HT1080 (cell line): ENCODE measurements around the gene PCDH15. TPM values are rescaled to one million over a fixed set of nuclear protein-coding genes. Genes with fewer than 3 reads are reported as not detected.

ENCODE experiments used
- DNase-seq: peaks from one replicate; pipeline ENCODE4 v3.0.0-alpha.2; 2015; ENCODE audit warnings: low read depth
- total RNA-seq: library from RNA; depleted of rRNA; stranded (reverse); fragments of >200 nt; shearing (Covaris generic); gene quantifications from 2 replicates; pipeline ENCODE4 v1.2.3, GENCODE V29; 2014

PCDH15 gene
- total RNA-seq, 1 experiment from 2014 or later = 0.14 TPM

DNA sequence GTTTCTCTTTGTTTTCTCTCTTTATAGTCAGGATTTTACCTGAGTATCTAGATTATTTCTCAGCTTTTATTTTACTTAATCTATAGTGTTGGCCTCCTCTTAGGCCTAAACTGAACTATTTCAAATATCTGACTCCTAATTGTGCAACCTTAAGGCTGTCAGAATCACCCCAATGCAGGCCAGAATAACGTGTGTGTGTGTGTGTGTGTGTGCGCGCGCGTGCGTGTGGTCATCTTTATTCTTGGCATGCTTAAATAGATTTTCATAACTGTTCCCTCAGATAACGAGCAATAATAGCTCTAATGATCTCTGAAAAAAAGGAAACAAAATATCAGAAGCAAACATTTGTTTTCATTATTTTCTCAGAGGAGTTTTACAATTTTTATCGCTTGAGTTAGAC is 92.4 kb downstream of the PCDH15 start:
- DNase-seq = no peak

DNA sequence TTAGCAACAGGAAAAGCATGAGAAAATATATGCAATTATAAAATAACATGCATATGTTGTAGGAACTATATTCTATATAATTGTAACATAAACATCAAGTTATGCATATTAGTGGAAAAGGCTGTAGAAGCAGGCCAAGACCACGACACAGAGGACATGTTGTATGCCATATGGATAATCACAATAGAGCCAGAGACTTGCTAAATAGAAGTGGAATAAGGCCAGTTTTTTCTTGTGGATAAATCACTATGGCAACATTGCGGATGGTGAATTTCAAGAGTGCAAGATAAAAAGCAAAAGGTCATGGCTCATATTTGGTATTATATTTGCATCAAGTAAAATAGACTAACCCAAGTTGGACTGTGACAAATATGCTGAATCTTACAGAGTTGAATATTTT is 93.0 kb downstream of the PCDH15 start:
- no peak for DNase-seq

DNA sequence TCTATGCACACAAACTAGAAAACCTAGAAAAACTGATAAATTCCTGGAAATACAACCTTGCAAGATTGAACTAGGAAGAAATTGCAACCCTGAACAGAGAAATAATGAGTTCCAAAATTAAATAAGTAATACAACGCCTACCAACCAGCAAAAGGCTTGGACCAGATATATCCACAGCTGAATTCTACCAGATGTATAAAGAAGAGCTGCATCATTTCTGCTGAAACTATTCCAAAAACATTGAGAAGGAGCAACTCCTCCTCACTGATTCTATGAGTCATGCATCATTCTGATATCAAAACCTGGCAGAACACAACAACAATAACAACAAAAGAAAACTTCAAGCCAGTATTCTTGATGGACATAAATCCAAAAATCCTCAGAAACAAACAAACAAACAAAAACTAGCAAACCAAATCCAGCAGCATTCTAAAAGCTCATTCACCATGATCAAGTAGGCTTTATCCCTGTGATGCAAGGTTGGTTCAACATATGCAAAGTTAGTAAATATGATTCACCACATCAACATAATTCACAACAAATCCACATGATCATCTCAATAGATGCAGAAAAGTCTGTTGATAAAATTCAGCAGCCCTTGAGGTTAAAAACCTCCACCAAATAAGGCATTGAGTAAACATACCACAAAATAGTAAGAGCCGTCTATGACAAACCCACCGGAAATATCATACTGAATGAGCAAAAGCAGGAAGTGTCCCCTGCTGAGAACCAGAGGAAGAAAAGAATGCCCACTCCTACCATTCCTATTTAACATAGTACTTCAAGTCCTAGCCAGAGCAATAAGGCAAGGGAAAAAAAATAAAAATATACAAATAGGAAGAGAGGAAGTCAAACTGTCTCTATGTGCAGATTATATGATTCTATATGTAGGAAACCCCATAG is 98.2 kb downstream of the PCDH15 start:
- DNase-seq = peak; percentile 92

DNA sequence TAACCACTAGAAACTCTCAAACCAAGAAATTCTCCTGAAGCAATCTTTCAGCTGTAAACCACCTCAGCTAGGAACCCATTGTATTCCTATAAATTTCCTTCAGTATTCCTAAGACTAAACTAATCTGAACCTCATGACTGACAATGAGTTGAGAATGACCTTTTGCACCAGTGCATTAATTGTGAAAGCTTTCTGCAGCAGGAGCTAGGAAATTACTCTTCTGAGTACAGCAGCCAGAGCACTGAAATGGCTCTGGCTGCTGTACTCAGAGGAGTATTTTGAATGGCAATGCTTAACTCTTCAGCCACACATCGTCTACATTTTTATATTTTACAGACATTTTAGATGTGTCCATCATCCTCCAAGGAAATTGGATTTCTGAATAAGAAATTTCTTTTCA is 109.7 kb downstream of the PCDH15 start:
- no peak for DNase-seq

DNA sequence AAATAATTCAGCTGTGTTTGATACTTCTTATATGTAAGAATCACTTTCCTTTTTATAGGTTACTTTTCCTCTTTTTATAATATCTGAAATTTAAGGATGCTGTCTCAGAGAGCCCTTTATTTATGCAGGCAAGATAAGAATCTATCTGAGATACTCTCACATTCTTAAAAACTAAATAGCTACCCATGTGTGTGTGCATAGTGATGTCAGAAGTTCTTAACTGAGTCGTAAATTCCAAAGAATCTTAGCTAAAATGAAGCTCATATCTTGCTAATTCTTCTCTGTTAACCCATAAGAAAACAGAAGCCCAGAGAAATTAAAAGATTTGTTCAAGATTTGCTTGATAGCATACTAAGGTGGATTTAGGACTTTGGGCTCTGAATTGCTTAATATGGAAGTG is 118.5 kb downstream of the PCDH15 start:
- no peak for DNase-seq

DNA sequence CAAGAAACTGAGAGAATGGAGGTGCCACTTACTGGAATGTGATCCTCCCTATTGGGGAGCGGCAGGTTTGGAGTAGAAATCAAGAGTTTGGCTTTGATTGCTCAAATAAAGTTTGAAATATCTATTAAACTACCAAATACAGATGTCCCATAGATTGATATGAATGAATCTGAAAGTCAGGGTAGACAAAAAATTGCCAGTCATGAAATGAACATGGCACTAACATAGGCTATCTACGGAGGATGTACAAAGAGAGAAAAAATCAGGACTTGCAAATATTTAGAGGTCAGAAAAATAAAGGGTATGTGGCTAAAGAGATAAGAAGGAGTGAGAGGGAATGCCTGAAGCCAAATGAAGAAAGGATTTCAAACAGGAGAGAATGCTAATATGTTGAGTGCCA is 119.9 kb downstream of the PCDH15 start:
- DNase-seq = no peak

DNA sequence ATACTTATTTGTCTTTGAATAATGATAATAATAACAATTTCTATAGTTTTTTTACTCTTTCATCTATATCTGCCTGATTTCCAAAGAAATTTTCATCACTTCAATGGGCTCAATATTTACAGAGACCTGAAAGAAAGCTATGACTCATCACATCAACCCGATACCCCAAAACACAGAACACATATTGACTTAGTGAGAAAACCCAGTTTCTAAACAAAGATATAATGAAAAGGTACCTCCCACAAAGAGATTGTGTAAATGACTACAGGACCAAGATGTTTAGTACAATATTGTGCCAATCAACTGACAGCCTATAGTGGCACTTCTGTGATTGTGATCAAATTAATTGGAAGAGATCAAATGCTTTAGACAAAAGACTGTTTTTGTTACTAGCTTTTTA is 133.9 kb downstream of the PCDH15 start:
- DNase-seq = no peak

DNA sequence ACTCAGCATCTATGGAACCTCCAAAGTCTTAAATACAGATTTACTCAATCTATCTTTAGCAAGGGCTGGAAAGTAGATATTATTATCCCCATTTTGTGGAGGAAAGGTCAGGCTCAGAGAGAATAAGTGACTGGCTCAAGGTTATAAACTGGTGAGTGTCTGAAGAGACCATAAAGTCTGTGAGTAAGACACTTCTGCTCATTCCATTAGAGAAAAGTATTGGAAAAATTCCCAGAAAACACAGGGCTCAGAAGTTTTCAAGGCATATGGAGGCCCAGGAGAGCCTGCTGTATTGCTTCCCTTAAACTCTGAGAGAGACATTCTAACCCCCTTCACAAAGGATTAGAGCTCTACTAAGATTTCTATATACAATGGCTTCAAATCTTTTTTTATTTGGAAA is 134.8 kb downstream of the PCDH15 start:
- DNase-seq = no peak

DNA sequence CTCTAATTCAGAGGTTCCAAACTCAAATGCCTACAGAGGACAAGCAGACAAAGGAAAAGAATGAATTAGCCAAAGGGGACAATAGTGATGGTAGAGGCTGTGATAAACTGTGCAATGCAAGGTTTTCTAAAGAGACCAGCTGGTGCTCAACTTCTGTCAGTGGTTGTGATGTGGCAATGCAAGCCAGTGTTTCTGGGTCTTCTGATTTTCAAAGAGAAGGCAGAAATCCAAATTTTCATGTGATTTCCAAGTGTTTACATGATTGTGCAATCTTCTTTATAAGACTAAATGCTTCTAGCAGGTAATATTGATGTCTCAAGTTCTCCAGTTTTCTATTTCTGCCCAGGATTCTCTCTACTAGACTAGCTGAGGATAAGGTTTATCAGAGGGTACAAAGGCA is 135.9 kb downstream of the PCDH15 start:
- no peak for DNase-seq

DNA sequence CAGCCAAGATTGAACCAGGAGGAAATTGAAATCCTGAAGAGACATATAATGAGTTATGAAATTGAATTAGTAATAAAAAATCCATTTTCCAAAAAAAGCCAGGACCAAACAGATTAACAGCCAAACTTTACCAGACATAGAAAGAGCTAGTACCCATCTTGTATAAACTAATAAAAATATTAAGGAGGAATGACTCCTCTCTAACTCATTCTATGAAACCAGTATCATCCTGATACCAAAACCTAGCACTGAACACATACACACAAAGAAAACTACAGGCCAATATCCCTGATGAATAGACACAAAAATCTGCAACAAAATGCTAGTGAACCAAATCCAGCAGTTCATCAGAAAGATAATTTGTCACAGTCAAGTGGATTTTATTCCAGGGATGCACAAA is 140.6 kb downstream of the PCDH15 start:
- DNase-seq = no peak

DNA sequence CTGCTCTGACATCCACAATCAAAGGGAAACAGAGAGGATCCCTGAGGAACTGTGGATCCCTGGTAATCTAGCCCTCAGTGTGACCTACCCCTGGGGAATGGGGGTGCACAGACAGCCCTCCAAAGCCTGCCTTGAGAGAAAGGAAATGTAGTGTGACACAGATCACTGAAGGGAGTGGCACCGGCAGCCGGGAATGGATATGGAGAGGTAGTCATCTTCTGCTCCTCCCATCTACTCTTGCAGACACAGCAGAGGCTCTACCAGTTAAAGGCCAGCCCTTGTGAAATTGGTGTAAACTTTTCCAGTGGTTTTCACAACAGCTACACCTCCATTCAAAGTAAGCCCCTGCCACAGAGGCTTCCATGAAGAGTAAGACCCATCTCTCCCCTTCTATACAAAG is 144.4 kb downstream of the PCDH15 start:
- DNase-seq = peak; percentile 5

DNA sequence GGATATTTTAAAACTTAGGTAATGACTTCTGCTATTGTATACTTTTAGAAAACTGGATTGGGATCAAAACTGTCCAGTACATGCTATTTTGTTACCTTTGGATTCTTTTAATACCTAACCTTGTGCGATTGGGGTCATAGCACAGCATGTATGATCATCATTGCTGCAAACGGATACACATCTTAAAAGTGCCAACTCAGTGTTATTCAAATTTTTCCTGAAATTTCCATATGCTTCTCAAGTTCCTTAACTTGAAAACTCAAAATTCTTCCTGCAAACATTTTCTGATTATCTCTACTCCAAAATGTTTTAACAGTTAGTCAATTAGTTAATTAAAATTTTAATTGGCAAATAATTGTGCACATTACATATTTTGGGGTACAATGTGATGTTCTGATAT is 147.5 kb downstream of the PCDH15 start:
- no peak for DNase-seq

DNA sequence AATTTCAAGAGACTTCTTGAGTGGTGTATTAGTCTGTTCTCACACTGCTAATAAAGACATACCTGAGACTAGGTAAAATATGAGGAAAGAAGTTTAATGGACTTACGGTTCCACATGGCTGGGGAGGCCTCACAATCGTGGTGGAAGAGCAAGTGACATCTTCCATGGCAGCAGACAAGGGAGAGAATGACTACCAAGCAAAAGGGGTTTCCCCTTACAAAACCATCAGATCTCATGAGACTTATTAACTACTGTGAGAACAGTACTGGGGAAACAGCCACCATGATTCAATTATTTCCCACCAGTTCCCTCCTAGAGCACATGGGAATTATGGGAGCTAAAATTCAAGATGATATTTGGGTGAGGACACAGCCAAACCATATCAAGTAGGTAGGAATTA is 150.5 kb downstream of the PCDH15 start:
- no peak for DNase-seq

DNA sequence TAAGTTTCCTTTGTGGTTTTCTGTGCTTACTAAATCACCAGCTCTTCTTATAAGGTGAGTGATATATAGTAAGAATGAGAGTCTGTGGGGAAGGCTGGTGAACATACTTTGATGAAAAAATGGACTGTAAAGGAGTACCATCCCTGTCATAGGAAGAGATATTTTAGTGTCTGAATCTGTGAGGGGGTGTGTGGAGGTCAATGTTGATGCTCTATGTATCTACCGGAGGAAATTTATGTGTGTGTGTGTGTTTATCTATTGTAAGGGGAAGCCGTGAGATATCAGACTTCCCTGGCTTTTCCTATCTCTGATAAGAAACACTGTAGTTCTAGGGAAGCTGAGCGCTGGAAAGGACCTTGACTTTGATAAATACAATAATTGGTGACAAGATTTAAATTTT is 179.0 kb downstream of the PCDH15 start:
- no peak for DNase-seq

DNA sequence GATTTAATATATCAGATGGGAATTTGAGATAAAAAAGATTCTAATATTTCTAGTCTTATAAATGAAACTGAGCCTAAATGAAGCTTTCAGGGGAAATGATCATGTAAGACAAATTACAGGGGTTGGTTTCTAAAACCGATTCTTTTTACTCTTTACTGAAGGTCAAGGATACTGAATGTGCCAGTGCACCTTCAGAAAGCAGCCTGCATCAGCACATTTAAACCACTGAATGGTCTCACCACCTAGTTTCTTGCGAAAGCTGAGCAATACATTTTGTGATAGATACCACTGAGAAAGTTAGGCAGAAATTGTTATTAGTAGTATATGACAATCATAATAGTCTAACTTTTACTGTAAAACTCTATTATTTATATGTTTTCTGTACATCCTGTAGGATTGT is 180.7 kb downstream of the PCDH15 start:
- DNase-seq = no peak

DNA sequence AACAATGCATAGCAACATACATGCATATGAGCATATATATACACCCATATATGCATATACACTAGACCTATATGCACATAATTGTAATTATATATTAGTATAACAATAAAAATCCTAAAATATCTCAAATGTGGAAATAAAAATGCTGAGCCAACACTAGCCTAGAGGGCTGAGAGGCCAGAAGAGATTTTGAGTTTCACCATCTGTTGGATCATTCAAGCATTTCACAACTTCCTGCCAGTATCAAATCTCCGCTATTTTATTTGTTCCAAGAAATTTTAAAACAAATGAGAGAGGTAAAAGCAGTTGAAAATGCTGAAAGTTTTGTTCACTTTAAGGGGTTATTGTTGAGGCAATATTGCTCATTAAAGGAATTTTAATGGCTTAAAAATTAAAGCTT is 187.0 kb downstream of the PCDH15 start:
- DNase-seq = no peak

DNA sequence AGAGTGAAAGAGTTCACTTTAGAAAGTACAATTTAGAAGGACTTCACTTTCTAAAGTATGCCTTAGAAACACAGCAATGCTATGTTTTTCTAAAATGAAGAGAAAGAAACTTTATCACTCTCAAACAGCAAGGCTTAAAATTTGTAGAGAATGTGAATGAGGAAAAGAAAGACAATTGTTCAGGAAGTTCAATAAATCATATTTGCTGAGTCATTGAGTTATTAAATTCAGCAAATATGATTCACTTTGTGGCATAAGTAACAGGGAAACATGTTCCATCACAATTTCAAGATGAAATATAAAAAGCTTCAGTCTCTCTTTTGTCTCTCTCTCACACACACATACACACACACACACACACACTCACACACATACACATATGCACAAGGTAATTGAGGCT is 187.9 kb downstream of the PCDH15 start:
- DNase-seq = no peak

DNA sequence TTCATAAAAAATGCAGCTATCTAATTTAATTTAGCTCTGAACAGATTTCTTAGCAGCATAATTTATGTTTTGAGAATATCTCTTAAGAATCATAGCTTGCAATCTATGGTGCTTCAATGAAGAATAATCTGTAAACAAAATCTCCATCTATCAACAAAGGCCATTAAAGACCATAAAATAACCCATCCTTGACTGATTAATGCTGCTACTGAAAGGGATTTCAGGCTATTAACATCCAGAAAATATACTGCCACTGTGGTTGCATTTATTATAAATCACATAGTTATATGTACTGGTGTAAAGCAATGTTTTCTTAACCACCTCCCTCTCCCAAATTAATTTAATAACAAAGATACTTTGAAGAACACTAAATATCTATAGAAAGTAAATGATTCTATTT is 191.6 kb downstream of the PCDH15 start:
- no peak for DNase-seq

DNA sequence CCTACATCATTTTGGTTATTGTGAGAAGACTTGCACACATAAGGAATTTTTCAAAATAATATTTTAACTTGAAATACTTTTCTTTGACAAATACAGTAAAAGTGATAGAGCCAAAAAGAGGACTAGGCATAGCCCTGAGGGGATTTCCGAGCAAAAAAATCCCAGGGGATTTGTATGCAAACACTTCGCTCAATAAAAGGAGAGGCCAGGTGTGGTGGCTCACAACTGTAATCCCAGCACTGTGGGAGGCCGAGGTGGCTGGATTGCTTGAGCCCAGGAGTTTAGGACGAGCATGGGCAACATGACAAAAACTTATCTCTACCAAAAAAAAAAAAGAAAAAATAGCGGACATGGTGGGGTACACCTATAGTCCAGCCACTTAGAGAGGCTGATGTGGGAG is 193.0 kb downstream of the PCDH15 start:
- no peak for DNase-seq

DNA sequence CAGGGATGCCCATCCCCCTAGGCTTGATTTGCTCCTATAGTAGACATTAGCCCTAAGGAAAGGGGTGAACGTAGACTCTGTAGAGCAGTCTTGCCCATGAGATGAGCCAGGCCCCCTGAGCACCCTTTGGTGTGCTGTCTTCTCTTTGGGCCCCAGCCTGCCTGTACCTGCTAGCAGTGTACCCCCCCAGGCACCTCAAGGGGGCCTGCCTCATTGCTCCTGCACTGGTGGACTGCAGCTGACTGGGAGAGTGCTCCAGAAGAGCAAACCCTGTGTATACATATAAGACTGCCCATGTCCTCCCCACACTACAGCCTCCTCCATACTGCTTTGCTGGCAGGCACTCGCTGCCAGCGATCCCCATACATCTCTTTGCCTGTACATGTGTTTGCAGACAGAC is 206.7 kb downstream of the PCDH15 start:
- no peak for DNase-seq

DNA sequence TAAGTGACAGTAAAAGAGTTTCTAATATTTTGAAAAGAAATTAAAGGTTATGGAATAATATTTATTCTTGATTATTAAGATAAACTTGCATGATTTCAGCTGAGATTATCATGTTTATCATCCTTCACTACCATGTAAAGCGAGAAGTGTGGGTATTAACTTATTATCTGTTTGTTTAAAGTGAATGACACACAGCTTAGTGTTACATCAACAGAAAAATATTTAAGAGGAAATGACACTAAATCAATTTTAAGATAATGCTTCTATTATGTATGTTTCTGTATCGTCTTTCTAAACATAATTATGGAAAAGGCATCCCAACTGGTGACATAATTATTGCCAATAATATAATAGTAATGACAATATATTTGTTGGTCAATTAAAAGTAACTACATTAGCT is 213.1 kb downstream of the PCDH15 start:
- no peak for DNase-seq

DNA sequence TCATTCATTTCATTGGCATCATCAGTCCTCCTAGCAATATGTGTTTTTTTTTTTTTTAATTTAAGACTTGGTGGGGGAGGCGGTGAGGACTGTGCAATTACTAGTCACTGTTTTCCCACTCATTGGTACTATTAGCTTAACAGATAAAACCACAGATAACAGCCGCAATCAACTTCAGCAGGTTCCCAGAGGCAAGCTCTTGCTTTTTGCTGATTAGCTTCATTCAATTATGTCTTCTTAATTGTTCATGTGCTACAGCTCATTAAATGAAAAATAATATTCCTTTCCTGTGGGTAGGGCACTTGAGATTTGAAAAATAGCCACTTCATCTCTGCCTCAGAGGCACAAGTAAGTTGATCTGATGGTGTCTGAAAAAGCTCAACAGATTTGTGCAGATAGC is 215.5 kb downstream of the PCDH15 start:
- no peak for DNase-seq

DNA sequence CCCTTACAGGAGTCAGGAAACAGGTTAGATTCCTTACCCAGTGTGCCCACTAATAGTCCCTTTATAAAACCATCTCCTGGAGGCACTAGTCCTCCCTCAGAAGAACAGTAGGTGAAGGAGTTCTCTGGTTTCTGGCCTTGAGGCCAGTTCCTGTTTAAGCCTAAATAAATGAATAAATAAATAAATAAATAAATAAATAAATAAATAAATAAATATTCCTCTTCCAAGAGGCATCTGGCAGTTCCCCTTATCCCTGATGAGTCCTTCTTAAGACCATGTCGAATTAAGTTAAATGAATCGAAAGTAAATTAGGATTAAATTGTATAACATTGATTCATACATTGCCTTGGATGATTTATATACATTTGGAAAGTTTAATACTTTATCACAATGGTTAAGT is 223.3 kb downstream of the PCDH15 start:
- no peak for DNase-seq

DNA sequence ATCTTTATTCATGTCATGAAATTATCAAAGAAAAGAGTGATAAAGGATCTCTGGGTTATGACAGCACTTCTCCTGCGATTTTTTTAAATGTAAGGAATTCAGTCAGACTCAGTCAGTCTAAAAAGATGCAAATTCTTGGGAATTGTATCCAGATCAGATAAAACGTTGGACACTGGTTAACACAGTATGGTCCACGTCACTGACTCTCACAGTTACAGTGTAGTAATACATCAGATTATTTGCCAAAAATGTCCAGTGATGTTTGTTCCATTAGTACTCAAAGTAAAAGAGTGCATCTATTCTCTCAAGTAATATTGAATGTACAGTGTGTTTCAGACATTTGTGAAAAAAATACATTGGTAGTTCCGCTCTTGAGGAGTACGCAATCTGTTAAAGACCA is 224.5 kb downstream of the PCDH15 start:
- no peak for DNase-seq
